GM19240 (cell line): Measurements from ENCODE around the gene KBTBD12.
A peak's percentile ranks its signal among the peaks of the same experiment; 100 is the strongest.

Source experiments
- DNase-seq: peaks from one replicate; pipeline ENCODE4 v3.0.0; 2011; ENCODE audit warnings: low spot score; ENCODE audit not compliant: insufficient read length

The KBTBD12 gene

GRCh38 chr3:127953091-127954035 lies 38.3 kb downstream of the KBTBD12 start:
- DNase-seq, result no peak

GRCh38 chr3:127954640-127955039 lies 39.6 kb downstream of the KBTBD12 start:
- DNase-seq, result no peak

- DNase-seq, result no peak
Observed at GRCh38 chr3:127955728-127956127, 40.7 kb downstream of the KBTBD12 start.

- DNase-seq, result no peak
Observed at GRCh38 chr3:127959041-127959440, 44.0 kb downstream of the KBTBD12 start.

- no peak for DNase-seq
Observed at GRCh38 chr3:127959873-127960272, 44.8 kb downstream of the KBTBD12 start.

GRCh38 chr3:127960421-127960965 lies 45.5 kb downstream of the KBTBD12 start:
- no peak for DNase-seq

GRCh38 chr3:127961124-127961523 lies 46.1 kb downstream of the KBTBD12 start:
- DNase-seq, result no peak

- no peak for DNase-seq
Observed at GRCh38 chr3:127961963-127962362, 46.9 kb downstream of the KBTBD12 start.

GRCh38 chr3:127962937-127963336 lies 47.9 kb downstream of the KBTBD12 start:
- no peak for DNase-seq

- DNase-seq, result no peak
Observed at GRCh38 chr3:127964053-127964452, 49.0 kb downstream of the KBTBD12 start.

GRCh38 chr3:127964816-127965215 lies 49.8 kb downstream of the KBTBD12 start:
- DNase-seq, result no peak

- DNase-seq, result no peak
Observed at GRCh38 chr3:127967316-127967715, 52.3 kb downstream of the KBTBD12 start.

- DNase-seq, result peak; percentile 19
Observed at GRCh38 chr3:127970966-127971592, 56.0 kb downstream of the KBTBD12 start.

- no peak for DNase-seq
Observed at GRCh38 chr3:127974226-127974625, 59.2 kb downstream of the KBTBD12 start.

- no peak for DNase-seq
Observed at GRCh38 chr3:127975153-127976029, 60.4 kb downstream of the KBTBD12 start.

- DNase-seq, result no peak
Observed at GRCh38 chr3:127978636-127979035, 63.6 kb downstream of the KBTBD12 start.

- no peak for DNase-seq
Observed at GRCh38 chr3:127979473-127979872, 64.4 kb downstream of the KBTBD12 start.

- DNase-seq, result no peak
Observed at GRCh38 chr3:127981097-127981496, 66.1 kb downstream of the KBTBD12 start.

GRCh38 chr3:127982155-127982554 lies 67.1 kb downstream of the KBTBD12 start:
- DNase-seq, result no peak

- DNase-seq, result no peak
Observed at GRCh38 chr3:127984241-127984975, 69.4 kb downstream of the KBTBD12 start.

GRCh38 chr3:127985216-127985615 lies 70.2 kb downstream of the KBTBD12 start:
- DNase-seq, result no peak
